NCI-H446 (cell line): ENCODE measurements around the gene LRP2BP.
"Not testable (repeated sequence)": the region's sequence is repeated elsewhere in the genome, so short reads cannot be mapped to it uniquely, and the experiment has no call there.

Experiments
- DNase-seq, 2 experiments: peaks; one replicate each; lab custom pipeline; 2025; lab: John Stamatoyannopoulos, UW

Gene LRP2BP

GRCh38 chr4:185325721-185326120 is 70.0 kb downstream of the LRP2BP start:
- not testable (repeated sequence) for DNase-seq

DNA sequence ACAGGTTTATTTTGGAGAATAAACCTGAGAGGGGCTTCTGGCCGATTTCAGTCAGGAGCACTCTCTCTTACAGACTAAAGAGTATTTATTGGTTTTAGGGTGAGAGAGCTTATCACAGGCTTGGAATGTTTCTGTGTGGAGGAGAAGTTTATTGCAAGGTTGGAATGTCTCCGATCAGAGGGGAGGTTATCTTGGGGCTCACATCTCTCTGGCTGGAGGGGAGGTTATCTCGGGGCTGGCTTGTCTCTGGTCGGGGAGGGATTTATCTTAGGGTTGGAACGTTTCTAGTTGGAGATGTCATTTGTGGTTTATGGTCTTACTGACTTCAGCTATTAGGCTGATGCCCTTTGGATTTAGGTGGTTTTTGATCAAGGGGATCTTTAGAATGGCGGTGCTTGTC is 71.4 kb downstream of the LRP2BP start:
- DNase-seq: not testable (repeated sequence)

DNA sequence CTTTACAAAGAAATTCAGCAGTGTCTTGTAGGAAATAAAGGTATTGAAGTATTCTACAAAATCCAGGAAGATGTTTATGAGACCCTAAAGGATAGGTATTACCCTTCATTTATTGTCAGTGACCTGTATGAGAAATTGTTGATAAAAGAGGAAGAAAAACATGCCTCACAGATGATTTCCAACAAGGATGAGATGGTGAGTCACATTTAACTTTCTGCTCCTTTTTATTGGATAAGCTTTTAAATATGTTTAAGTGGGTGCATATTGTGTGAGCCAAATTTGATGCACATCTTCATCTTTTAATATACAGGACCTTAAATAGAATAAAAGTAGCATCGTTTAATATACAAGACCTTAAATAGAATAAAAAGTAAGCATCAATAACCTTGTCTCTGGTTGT is 72.1 kb downstream of the LRP2BP start:
- no peak for DNase-seq

- DNase-seq: no peak
These were observed 72.9 kb downstream of the LRP2BP start for GRCh38 chr4:185322803-185323202.

DNA sequence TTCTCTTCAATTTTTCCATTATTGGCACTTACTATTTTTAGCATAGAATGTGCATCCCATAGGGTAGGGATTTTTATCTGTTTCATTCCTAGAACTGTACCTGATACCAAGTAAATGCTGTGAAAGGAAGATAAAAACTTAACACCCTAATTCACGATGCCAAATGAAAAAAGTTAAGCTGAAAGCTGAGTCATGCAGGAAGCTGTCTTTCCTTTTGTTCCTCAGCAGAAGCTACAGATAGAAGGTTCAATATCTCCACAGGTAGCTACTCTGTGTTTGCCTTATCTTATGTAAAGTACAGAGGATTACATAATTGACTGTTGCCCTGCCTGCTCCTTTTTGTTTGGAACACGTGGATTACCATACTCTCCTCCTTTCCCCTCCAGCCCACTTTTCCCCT is 77.0 kb downstream of the LRP2BP start:
- DNase-seq: no peak

- DNase-seq: no peak
These were observed 77.8 kb downstream of the LRP2BP start for GRCh38 chr4:185317880-185318279.

DNA sequence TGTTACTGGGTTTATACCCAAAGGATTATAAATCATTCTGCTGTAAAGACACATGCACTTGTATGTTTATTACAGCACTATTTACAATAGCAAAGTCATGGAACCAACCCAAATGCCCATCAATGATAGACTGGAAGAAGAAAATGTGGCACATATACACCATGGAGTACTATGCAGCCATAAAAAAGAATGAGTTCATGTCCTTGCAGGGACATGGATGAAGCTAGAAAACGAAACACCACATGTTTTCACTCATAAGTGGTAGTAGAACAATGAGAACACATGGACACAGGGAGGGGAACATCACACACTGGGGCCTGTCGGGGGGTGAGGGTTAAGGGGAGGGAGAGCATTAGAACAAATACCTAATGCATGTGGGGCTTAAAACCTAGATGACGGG is 78.3 kb downstream of the LRP2BP start:
- not testable (repeated sequence) for DNase-seq
